OCI-M2 (cell line): ENCODE results near the gene AIF1.

Experiments
- DNase-seq: peaks from one replicate; lab custom pipeline; 2025; ENCODE audit not compliant: unreplicated experiment; lab: John Stamatoyannopoulos, UW

AIF1 gene

DNA sequence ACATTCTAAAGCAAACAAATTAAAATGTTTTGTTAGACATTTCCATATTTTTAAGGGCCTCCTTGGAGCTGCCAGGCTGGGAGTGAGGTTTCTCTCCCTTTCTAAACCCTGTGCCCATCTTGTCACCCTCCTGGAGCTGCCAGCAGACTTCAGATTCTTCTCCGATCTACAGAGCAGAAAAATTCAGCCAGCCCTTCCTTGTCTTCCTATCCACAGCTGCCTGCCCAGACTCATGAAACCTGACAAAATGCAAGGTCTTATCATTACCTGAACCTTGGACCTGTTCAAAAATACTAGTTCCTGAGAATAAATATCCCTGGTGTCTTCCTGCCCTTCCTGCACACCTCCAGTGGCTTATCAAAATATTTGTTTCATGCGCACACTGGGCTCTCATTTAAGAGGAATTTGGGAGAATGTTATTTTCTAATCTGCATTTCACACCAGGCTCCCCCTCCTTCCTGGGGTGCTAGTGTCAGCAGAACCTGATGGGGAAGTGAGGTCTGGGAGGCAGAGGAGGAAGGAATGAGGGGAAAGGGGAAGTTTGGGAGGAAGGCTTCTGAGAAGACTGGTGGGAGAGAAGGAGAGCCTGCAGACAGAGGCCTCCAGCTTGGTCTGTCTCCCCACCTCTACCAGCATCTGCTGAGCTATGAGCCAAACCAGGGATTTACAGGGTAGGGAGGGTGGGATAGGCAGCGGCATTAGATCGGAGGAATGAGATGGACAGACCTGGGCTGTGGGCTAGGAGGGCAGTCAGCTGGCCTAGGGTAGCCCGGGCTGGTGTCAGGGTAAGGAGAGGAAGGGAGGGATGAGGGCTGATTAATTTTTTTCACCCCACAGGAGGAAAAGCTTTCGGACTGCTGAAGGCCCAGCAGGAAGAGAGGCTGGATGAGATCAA is at the start of gene AIF1:
Gene AIF1, plus strand, starts transcription at position 551 of the 895 bp plus-strand sequence. Its CDS starts 96 bp downstream, at position 647.
- no peak for DNase-seq

DNA sequence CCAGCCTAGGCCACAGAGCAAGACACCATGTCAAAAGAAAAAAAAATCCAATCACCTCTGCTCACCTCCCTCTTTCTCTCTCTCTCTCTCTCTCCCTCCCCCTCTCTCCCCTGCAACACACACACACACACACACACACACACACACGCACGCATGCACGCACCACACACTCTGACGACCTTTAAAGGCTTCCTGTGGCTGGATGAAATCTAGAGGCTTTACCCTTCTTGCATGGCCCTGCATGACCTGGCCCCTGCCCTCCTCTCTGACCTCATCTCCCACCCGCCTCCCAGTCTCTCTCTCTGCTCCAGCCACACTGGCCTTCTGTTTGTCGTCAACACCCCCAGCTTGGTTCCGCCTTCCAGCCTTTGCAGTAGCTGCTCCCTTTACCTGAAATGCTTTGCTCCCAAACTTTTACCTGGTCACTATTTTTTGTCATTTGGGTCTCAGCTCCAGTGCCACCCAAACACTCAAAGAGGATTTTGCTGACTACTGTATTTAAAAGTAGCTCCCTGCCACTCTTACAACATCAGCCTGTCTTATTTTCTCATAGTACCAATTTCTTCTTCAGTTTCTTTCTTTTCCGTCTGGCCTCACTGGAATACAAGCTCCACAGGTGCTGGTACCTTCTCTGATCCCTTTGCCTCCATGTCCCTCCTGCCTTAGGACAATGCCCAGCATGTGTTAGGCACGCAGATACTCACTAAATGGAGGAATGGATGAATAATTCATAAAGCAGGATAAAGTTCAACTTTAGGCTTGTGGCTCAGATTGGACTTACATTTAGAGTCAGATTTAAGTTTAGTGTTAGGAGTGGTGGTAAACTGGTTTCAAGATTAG is 47.3 kb upstream of the AIF1 start:
- DNase-seq, result no peak

DNA sequence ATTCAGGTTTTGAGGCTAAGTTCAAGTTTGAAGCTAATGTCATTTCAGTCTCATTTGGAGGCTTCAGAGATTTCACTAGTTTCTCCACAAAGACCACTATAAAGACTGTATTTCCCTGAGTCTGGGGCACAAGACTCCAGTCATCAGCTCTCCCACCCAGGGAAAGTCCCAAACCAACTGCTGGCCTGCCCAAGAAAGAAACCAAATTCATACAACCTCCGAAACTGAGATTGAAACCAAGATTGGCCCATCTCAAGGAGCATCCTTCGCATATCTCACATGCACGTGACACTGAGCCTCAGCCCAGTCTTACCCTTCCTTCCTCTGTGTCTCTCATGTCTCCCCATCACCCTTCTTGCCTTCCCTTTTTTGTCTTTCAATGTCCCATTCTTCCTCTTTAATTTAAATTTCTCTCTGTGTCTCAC is 46.5 kb upstream of the AIF1 start:
- DNase-seq, result no peak

DNA sequence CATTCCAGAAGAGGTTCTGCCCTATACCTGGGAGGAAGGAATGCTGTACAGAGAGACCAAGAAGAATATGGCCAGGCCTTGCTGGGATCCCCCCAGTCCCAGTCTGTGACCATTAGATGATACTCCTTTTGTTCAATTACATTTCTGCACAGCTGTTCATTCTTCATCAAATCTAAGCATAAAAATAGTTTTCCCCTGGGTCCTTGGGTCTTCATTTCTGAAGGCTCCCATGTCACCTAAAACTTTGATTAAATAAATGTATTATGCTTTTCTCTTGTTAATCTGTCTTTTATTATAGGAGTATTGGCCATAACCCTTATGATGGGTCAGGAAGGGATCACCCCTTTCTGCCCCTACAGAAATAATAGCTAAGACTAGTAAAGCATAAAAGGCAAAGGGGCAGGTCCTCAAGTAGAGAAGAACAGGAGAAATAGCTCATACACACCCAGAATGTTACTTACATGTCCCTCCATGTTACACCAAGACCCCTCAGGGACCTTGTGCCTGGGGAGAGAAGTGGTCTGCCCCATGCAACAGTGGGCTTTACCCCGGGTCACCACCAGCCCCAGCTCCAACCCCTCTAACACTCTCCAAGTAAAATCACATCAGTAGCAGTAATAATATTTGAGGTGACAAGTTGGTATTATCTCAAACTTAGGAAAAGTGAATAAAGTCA is 45.0 kb upstream of the AIF1 start:
- no peak for DNase-seq

DNA sequence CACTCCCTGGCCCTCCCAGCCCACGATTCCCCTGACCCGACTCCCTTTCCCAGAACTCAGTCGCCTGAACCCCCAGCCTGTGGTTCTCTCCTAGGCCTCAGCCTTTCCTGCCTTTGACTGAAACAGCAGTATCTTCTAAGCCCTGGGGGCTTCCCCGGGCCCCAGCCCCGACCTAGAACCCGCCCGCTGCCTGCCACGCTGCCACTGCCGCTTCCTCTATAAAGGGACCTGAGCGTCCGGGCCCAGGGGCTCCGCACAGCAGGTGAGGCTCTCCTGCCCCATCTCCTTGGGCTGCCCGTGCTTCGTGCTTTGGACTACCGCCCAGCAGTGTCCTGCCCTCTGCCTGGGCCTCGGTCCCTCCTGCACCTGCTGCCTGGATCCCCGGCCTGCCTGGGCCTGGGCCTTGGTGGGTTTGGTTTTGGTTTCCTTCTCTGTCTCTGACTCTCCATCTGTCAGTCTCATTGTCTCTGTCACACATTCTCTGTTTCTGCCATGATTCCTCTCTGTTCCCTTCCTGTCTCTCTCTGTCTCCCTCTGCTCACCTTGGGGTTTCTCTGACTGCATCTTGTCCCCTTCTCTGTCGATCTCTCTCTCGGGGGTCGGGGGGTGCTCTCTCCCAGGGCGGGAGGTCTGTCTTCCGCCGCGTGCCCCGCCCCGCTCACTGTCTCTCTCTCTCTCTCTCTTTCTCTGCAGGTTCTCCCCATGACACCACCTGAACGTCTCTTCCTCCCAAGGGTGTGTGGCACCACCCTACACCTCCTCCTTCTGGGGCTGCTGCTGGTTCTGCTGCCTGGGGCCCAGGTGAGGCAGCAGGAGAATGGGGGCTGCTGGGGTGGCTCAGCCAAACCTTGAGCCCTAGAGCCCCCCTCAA is 42.8 kb upstream of the AIF1 start, which contains the start of gene LTA:
Gene LTA, plus strand, starts transcription at position 249 of the 871 bp plus-strand sequence. Its CDS starts 454 bp downstream, at position 703.
- no peak for DNase-seq

DNA sequence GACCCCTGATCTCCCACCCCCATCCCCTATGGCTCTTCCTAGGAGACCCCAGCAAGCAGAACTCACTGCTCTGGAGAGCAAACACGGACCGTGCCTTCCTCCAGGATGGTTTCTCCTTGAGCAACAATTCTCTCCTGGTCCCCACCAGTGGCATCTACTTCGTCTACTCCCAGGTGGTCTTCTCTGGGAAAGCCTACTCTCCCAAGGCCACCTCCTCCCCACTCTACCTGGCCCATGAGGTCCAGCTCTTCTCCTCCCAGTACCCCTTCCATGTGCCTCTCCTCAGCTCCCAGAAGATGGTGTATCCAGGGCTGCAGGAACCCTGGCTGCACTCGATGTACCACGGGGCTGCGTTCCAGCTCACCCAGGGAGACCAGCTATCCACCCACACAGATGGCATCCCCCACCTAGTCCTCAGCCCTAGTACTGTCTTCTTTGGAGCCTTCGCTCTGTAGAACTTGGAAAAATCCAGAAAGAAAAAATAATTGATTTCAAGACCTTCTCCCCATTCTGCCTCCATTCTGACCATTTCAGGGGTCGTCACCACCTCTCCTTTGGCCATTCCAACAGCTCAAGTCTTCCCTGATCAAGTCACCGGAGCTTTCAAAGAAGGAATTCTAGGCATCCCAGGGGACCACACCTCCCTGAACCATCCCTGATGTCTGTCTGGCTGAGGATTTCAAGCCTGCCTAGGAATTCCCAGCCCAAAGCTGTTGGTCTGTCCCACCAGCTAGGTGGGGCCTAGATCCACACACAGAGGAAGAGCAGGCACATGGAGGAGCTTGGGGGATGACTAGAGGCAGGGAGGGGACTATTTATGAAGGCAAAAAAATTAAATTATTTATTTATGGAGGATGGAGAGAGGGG is 41.6 kb upstream of the AIF1 start:
- no peak for DNase-seq

DNA sequence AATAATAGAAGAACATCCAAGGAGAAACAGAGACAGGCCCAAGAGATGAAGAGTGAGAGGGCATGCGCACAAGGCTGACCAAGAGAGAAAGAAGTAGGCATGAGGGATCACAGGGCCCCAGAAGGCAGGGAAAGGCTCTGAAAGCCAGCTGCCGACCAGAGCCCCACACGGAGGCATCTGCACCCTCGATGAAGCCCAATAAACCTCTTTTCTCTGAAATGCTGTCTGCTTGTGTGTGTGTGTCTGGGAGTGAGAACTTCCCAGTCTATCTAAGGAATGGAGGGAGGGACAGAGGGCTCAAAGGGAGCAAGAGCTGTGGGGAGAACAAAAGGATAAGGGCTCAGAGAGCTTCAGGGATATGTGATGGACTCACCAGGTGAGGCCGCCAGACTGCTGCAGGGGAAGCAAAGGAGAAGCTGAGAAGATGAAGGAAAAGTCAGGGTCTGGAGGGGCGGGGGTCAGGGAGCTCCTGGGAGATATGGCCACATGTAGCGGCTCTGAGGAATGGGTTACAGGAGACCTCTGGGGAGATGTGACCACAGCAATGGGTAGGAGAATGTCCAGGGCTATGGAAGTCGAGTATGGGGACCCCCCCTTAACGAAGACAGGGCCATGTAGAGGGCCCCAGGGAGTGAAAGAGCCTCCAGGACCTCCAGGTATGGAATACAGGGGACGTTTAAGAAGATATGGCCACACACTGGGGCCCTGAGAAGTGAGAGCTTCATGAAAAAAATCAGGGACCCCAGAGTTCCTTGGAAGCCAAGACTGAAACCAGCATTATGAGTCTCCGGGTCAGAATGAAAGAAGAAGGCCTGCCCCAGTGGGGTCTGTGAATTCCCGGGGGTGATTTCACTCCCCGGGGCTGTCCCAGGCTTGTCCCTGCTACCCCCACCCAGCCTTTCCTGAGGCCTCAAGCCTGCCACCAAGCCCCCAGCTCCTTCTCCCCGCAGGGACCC is 40.6 kb upstream of the AIF1 start:
- no peak for DNase-seq

DNA sequence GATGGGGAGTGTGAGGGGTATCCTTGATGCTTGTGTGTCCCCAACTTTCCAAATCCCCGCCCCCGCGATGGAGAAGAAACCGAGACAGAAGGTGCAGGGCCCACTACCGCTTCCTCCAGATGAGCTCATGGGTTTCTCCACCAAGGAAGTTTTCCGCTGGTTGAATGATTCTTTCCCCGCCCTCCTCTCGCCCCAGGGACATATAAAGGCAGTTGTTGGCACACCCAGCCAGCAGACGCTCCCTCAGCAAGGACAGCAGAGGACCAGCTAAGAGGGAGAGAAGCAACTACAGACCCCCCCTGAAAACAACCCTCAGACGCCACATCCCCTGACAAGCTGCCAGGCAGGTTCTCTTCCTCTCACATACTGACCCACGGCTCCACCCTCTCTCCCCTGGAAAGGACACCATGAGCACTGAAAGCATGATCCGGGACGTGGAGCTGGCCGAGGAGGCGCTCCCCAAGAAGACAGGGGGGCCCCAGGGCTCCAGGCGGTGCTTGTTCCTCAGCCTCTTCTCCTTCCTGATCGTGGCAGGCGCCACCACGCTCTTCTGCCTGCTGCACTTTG is 39.6 kb upstream of the AIF1 start, which contains the start of gene TNF:
Gene TNF, plus strand, starts transcription at position 231 of the 567 bp plus-strand sequence. Its CDS starts 177 bp downstream, at position 408.
- no peak for DNase-seq

DNA sequence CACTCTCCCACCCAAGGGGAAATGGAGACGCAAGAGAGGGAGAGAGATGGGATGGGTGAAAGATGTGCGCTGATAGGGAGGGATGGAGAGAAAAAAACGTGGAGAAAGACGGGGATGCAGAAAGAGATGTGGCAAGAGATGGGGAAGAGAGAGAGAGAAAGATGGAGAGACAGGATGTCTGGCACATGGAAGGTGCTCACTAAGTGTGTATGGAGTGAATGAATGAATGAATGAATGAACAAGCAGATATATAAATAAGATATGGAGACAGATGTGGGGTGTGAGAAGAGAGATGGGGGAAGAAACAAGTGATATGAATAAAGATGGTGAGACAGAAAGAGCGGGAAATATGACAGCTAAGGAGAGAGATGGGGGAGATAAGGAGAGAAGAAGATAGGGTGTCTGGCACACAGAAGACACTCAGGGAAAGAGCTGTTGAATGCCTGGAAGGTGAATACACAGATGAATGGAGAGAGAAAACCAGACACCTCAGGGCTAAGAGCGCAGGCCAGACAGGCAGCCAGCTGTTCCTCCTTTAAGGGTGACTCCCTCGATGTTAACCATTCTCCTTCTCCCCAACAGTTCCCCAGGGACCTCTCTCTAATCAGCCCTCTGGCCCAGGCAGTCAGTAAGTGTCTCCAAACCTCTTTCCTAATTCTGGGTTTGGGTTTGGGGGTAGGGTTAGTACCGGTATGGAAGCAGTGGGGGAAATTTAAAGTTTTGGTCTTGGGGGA is 38.9 kb upstream of the AIF1 start:
- no peak for DNase-seq

DNA sequence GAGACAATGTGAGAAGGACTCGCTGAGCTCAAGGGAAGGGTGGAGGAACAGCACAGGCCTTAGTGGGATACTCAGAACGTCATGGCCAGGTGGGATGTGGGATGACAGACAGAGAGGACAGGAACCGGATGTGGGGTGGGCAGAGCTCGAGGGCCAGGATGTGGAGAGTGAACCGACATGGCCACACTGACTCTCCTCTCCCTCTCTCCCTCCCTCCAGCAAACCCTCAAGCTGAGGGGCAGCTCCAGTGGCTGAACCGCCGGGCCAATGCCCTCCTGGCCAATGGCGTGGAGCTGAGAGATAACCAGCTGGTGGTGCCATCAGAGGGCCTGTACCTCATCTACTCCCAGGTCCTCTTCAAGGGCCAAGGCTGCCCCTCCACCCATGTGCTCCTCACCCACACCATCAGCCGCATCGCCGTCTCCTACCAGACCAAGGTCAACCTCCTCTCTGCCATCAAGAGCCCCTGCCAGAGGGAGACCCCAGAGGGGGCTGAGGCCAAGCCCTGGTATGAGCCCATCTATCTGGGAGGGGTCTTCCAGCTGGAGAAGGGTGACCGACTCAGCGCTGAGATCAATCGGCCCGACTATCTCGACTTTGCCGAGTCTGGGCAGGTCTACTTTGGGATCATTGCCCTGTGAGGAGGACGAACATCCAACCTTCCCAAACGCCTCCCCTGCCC is 38.0 kb upstream of the AIF1 start:
- DNase-seq, result no peak

DNA sequence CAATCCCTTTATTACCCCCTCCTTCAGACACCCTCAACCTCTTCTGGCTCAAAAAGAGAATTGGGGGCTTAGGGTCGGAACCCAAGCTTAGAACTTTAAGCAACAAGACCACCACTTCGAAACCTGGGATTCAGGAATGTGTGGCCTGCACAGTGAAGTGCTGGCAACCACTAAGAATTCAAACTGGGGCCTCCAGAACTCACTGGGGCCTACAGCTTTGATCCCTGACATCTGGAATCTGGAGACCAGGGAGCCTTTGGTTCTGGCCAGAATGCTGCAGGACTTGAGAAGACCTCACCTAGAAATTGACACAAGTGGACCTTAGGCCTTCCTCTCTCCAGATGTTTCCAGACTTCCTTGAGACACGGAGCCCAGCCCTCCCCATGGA is 37.5 kb upstream of the AIF1 start:
- DNase-seq, result no peak

DNA sequence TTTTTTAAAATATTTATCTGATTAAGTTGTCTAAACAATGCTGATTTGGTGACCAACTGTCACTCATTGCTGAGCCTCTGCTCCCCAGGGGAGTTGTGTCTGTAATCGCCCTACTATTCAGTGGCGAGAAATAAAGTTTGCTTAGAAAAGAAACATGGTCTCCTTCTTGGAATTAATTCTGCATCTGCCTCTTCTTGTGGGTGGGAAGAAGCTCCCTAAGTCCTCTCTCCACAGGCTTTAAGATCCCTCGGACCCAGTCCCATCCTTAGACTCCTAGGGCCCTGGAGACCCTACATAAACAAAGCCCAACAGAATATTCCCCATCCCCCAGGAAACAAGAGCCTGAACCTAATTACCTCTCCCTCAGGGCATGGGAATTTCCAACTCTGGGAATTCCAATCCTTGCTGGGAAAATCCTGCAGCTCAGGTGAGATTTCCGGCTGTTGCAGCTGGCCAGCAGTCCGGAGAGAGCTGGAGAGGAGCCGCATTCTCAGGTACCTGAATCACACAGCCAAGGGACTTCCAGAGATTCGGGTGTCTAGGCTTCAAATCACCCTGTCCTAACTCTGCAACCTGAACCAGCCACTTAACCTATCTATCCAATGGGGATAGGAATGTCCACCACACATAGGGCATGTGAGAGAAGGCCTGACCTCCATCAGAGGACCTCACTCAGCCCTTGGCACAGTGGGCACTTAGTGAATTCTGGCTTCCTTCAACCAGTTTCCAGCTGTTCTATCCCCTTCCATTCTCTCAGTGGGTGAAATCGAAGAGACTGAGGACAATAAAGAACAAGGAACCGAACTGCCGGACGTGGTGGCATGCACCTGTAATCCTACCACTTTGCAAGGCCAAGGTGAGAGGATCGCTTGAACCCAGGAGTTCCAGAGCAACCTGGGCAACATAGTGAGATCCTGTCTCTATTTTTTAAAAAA is 36.6 kb upstream of the AIF1 start:
- DNase-seq, result no peak

DNA sequence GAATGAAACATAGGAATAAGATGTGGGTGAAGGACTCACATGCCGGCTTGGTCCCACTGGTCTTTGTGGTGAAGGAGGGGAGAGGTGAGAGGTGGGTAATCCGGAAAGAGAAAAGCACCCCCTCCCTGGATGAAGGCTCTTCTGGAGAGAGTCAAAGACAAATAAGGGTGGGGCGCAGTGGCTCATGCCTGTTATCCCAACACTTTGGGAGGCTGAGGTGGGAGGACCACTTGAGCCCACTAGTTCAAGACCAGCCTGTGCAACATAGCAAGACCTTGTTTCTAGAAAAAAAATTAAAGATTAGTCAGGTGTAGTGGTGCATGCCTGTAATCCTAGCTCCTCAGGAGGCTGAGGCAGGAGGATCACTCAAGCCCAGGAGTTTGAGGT is 35.9 kb upstream of the AIF1 start:
- DNase-seq, result no peak

DNA sequence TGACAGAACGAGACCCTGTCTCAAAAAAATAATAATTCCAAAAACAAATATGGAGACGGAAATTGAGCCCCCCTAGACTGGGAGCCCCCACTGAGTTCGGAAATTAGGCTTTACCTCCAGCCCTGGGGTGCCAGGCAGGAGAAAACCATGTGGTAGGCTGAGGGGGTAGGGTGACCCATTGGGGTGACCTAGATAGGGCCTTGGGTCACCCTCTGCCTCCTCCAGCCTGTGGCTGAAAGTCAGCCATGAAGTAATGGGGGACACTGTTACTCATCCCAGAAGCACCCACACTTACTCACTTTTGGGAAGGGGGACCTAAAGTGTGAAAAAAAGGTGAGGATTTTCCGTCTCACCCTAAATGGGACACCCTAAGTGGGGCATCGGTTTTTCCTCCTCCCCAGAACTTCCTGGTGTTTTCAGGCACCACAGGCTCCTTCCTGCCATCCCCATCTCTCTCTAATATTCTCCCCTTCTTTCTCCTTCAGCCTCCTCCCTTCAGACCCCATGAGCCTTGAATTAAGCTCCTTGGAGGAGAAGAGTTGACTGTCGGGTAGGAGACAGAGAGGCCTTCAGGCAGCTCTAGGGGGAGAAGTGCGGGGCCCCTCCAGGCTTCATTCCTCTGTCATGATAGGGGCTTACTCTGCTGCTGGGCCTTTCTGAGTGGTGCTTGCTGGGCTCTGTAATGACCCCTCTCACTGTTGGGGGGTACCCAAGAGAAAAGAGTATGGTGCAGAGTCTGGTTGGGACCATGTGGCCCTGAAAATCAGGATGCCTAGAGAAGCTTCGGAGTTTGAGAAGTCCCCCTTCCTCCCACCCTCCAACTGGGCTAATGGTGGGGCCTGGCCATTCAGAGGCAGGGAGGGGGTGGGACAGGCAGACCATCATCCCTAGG is 35.2 kb upstream of the AIF1 start:
- no peak for DNase-seq

DNA sequence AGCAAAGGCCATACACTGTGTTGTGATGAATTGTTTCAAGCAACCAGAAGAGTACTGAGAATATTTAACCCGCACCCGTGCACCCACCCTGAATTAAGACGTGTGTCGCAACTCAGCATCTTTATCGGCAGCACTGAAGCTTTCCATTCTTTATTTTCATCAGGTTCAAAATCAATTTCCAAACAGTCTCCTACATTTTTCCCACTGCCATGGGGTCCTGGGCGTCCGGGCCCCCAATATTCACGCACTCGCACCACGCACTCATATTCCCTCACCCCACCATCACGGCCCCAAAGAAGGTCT is 34.6 kb upstream of the AIF1 start:
- no peak for DNase-seq
